ENCODE results near the gene FCHO2. TPM values are rescaled to one million over a fixed set of nuclear protein-coding genes. Genes with fewer than 3 reads are reported as not detected.
A peak's percentile ranks its signal among the peaks of the same experiment; 100 is the strongest.

FCHO2 gene
- total and polyA plus RNA-seq, 2 of the 8 experiments (the other 6 are each of a cell fraction or from before 2014, with no cell fraction given), result 4.3 to 15.7 TPM

- TF ChIP-seq CHD7 (IDR thresholded peaks at IDR 0.05; ENCODE audit: insufficient replicate concordance, low read length), result peak; percentile 76
- TF ChIP-seq NRF1 (IDR thresholded peaks at IDR 0.05; ENCODE audit: low read depth, low read length), result no peak
- TF ChIP-seq JUND (IDR thresholded peaks at IDR 0.05; ENCODE audit: low read length), result peak; percentile 64; the same call in 1 of the 2 replicates
- TF ChIP-seq KDM5A (IDR thresholded peaks at IDR 0.05; ENCODE audit: low read length), result no peak
- no peak for TF ChIP-seq TAF1 (IDR thresholded peaks at IDR 0.05; ENCODE audit: low read depth, low read length)
- TF ChIP-seq SIN3A (conservative IDR thresholded peaks at IDR 0.05 in 1 of 2, IDR thresholded peaks at IDR 0.05 in 1 of 2; ENCODE audit: low read depth in 1 of 2, low read length in 2 of 2), result no peak
- no peak for TF ChIP-seq E2F6 (IDR thresholded peaks at IDR 0.05)
- no peak for TF ChIP-seq TAF7 (optimal IDR thresholded peaks at IDR 0.05; ENCODE audit: borderline replicate concordance, low read depth, low read length)
- TF ChIP-seq SP4 (IDR thresholded peaks at IDR 0.05; ENCODE audit: low read length), result no peak
- no peak for TF ChIP-seq JUN (IDR thresholded peaks at IDR 0.05; ENCODE audit: low read depth, low read length)
- no peak for TF ChIP-seq RXRA (IDR thresholded peaks at IDR 0.05; ENCODE audit: insufficient read depth, low read depth, low read length)
- TF ChIP-seq RFX5 (IDR thresholded peaks at IDR 0.05; ENCODE audit: borderline replicate concordance, low read depth, low read length), result no peak
These were observed 75.2 kb downstream of the FCHO2 start (continued) for GRCh38 chr5:73030995-73031394.
